ENCODE measurements around the gene FRAS1. TPM values are rescaled to one million over a fixed set of nuclear protein-coding genes. Genes with fewer than 3 reads are reported as not detected.
A peak's percentile ranks its signal among the peaks of the same experiment; 100 is the strongest.
"Not testable (repeated sequence)": the region's sequence is repeated elsewhere in the genome, so short reads cannot be mapped to it uniquely, and the experiment has no call there.

The FRAS1 gene
- 6.8 to 18.9 TPM (median 18.0 TPM) in 3 replicates for total RNA-seq
- long read RNA-seq, partial matches to known transcripts = 3 of 6 reads
- long read RNA-seq, other reads (novel, unspliced or antisense) = 3 of 6 reads

- Mint-ChIP-seq H3K4me1 (ENCODE audit: low read depth) (peaks cover 22% of the 10 kb centered on the region), H3K27ac (ENCODE audit: unreplicated experiment) (peak within 1 kb of the TSS; percentile 78), H3K36me3 (ENCODE audit: low read depth) (no peaks in the 10 kb centered on the region), H3K9me3 (ENCODE audit: low read depth) (no peaks in the 10 kb centered on the region), H3K4me3 (ENCODE audit: unreplicated experiment) (peak within 1 kb of the TSS; percentile 88), H3K27me3 (ENCODE audit: low read depth) (peaks cover 3% of the 10 kb centered on the region)
- DNase-seq (ENCODE audit: low spot score) = peak; percentile 86
- TF ChIP-seq CTCF (IDR thresholded peaks at IDR 0.05) = peak; percentile 49
Observed at GRCh38 chr4:78057135-78057599, at the start of gene FRAS1. FRAS1 (plus strand) TSS chr4:78057323; CDS start chr4:78058010, 687 bp downstream.

- not testable (repeated sequence) for H3K4me3 Mint-ChIP-seq (ENCODE audit: unreplicated experiment); H3K27ac Mint-ChIP-seq (ENCODE audit: unreplicated experiment); H3K36me3 Mint-ChIP-seq (ENCODE audit: low read depth); DNase-seq (ENCODE audit: low spot score); H3K27me3 Mint-ChIP-seq (ENCODE audit: low read depth); H3K4me1 Mint-ChIP-seq (ENCODE audit: low read depth)
- H3K9me3 Mint-ChIP-seq (ENCODE audit: low read depth) = peaks cover 10% of the 10 kb centered on the region
Observed at GRCh38 chr4:78011003-78011402, 46.1 kb upstream of the FRAS1 start.

GRCh38 chr4:78014889-78015886, 41.9 kb upstream of the FRAS1 start:
- H3K36me3 Mint-ChIP-seq (ENCODE audit: low read depth) = peaks cover 6% of the 10 kb centered on the region
- no peak for TF ChIP-seq CTCF (IDR thresholded peaks at IDR 0.05)
- H3K4me3 Mint-ChIP-seq (ENCODE audit: unreplicated experiment) = no peak overlapping the region
- no peak overlapping the region for H3K27ac Mint-ChIP-seq (ENCODE audit: unreplicated experiment)
- H3K27me3 Mint-ChIP-seq (ENCODE audit: low read depth) = no peaks in the 10 kb centered on the region
- H3K9me3 Mint-ChIP-seq (ENCODE audit: low read depth) = peaks cover 10% of the 10 kb centered on the region
- DNase-seq (ENCODE audit: low spot score) = no peak
- H3K4me1 Mint-ChIP-seq (ENCODE audit: low read depth) = peaks cover 21% of the 10 kb centered on the region

GRCh38 chr4:78018271-78019049, 38.7 kb upstream of the FRAS1 start:
- Mint-ChIP-seq H3K27me3 (ENCODE audit: low read depth) (no peaks in the 10 kb centered on the region), H3K9me3 (ENCODE audit: low read depth) (peaks cover 4% of the 10 kb centered on the region), H3K36me3 (ENCODE audit: low read depth) (no peaks in the 10 kb centered on the region), H3K27ac (ENCODE audit: unreplicated experiment) (peak overlapping the region; percentile 64), H3K4me3 (ENCODE audit: unreplicated experiment) (no peak overlapping the region), H3K4me1 (ENCODE audit: low read depth) (peaks cover 21% of the 10 kb centered on the region)
- TF ChIP-seq CTCF (IDR thresholded peaks at IDR 0.05) = no peak
- DNase-seq (ENCODE audit: low spot score) = no peak

GRCh38 chr4:78019414-78019813, 37.7 kb upstream of the FRAS1 start:
- no peak for DNase-seq (ENCODE audit: low spot score)
- Mint-ChIP-seq H3K9me3 (ENCODE audit: low read depth) (peaks cover 4% of the 10 kb centered on the region), H3K27ac (ENCODE audit: unreplicated experiment) (no peak overlapping the region), H3K4me3 (ENCODE audit: unreplicated experiment) (no peak overlapping the region), H3K4me1 (ENCODE audit: low read depth) (peaks cover 21% of the 10 kb centered on the region), H3K36me3 (ENCODE audit: low read depth) (no peaks in the 10 kb centered on the region), H3K27me3 (ENCODE audit: low read depth) (no peaks in the 10 kb centered on the region)
- TF ChIP-seq CTCF (IDR thresholded peaks at IDR 0.05) = no peak
